Limb (tissue), 2 donors: ENCODE results near the gene TCF4.
A peak's percentile ranks its signal among the peaks of the same experiment; 100 is the strongest.

Source experiments
- DNase-seq, 2 donors: peaks; one replicate each; pipeline ENCODE4 v3.0.0-alpha.2; 2016; ENCODE audit errors: extremely low spot score in 2 of 2

The TCF4 gene

DNA sequence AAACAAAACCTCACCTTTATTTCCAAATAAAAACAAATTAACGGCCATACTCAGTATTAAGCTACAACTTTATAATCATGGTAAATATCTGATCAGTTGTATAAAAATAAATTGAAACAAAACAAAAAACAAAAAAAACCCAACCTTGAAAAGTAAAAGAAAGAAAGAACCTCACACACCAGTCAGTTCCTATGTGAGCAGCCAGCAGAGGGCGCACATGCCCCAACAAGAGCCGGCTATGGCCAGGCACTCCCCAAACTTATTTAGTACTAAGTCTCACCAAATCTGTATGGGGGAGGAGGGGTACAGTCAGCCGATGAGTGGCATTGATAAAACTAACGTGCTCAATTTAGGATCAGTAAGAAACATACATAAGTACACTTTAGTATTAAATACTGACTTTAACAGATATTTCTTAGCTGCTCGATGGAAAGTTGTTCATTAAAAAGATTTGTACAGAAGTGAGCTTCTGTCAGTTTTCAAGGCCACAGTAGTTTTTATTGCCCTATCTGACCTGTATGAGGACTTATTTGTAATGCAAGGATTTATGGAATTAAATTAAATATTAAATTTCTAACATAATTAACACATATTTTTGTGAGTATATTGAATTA, 172.6 kb downstream of the TCF4 start:
- peak; percentile 81 to 87 for DNase-seq

DNA sequence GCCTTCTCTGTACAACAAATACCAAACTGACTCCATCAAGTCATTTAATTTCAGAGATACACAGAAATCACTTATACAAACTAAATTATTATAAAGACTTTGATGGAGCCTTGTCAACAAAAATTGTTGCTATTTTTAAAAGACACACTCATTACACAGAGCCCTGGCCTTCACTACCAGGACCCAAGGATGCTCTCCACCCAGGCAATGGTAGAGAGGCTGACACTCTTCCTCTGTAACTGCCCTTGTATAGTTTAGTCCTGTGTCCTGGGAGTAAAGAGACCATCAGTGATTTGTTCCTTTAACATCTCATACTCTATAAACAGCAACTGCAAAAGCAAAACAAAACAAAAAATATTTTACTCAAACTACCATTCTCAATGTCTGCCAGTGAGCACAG, 173.5 kb downstream of the TCF4 start:
- DNase-seq, result no peak

DNA sequence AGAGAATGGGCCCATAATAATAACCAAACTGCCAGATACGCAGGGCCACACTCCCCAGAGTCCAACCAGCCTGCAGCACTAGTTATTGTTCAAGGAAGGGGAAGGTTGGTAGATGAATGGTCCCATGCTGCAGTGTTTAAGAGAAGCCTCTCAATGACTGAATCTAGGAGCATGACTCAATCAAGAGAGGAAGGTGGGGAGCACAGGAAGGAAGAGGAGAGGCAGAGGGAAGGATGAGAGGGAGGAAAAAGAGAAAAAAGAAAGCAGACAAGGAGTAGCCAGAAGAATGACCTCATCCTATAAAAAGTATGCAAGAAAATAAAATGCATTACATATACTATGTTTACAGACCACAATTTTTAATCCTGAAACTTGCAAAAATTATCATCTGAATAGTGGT, 174.5 kb downstream of the TCF4 start:
- no peak for DNase-seq

DNA sequence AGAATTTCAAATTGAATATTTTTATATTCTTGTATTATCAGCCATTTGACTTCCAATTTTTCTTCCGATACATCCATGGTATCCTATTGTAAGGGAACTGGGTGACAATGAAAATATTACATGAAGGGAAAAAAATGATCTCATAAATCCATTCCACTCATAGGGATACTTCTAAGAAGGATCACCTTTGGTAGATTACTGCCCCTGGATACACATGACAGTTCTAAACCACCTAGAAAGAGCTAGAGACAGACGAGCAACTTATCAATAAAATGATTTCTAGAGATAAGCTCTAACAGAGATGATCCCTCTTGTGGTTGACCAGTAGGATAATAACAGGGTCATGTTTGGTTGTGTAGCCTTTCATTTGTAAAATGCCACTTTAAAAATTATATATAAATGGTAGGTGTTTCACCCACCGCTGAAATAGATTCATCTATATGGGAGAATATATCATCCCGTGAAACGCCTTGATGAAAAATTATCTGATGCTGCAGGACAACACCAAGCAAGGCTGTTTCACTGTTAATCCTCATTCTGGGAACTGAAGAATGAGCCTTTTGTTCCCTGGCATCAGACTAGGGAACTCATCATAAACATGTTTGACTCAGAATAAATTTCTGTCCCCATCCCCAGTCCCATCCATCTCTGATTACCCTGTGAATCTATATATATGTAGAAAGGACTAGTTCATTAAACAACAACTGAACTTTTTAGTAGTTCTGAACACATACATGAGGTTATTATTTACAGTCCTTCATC, 180.0 kb downstream of the TCF4 start:
- DNase-seq, result no peak

DNA sequence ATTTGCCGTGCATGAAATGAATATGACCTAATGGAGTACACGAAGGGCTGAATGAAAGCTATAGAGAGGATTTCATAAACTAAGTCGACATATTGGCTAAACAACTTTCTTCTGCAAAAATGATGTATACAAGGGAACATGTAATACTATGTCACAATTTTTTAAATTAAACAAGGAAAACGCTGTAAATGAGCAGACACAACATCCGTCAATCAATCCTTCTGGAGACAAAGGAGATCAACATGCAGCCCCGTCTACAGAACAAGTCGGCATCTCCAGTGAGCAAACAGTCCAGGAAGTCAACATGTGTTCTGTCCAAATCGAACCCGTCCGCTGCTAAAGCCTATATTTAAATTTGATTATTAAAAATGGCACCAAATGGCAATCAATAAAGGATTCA, 180.8 kb downstream of the TCF4 start:
- DNase-seq, result no peak

DNA sequence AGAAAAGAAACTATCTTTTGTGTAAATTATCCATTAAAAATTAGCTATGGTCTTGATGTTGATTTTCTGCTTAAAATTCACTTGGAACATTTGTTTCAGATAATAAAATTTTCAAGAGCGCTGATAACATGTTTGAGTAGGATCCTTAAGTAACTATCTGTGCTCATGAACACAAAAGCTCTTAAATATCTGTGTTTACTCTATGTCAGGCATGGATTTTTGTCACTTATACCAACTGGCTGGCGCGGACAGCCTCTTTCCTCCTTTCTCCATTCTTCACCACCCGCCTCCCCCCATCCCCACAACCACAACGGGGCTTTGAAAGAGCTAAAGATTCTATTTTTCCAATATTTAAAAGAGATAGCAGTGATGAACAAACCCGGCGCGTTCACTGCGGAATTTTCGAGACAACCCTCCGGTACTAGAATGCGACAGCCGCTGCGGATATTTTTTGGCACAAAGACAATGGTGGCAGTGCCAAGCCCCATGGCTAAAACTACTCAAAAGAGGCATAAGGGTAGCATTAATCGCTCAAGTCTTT, 181.5 kb downstream of the TCF4 start:
- no peak for DNase-seq

DNA sequence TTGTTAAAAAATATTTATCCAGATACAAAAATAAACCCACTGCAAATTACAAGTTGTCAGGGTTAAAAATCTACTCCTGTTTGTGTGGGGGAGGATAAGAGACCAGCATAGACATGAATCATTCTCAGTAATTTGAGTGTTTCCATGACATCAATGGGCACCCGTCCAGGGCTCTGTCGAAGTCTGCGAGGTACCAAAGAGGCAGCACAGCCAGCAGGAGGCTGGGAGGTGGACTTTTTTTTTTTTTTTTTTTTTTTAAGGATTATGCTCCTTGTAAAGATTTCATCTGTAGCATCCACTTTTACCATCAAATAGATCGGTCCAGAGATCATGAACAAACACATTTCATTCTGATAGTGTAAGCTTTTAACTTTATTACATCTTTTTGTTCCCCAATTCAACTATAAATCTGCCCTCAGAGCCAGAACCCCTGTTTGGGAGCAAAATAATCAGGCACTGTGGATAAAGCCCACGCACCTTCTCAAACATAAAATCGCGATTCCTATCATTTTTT, 182.0 kb downstream of the TCF4 start:
- DNase-seq, result peak; percentile 86 to 99

DNA sequence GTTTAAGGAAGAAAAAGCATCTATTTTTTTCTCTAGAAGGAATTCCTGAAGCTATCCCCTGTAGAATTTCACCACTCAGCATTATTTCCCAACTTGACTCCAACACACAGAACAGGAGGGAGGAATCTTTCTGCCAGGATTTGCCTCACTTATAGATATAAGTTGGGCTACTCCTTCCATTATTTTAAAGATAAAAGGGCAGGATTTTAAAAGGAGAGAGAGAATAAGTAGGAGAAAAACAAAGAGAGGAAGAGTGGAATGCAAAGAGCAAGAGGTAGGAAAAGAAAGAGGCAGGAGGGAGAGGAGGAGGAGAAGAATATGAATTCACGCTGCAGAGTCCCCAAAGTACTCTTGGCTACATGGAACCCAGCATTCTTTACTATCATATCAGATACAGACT, 182.5 kb downstream of the TCF4 start:
- no peak for DNase-seq

DNA sequence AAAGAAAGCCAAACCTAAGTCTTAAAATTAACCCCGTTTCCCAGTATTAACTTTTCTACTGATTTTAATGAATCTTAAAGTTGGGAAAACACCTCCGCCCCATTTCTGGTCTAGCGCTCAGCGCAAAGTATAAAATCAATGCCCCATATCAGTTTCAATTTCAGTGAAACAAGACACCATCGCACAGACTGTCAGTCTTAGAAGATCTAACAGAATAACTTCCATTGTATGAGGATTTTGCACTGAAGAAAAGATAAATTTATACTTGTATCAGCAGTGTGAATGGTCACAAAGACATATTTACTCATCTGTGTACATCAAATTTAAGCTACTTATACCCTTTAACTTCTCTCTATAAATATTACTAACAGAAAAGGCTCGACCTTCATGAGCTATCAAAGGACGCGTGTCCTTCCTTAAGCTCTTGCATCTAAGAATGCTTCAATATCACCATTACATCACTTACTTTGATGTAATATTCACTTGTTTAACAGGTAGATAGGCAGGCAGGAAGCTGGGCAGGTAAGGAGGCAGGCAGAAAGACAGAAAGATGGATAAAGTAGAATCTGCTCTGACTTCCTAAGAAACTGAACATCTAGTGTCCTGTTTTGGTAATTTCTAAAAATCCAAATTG, 183.0 kb downstream of the TCF4 start:
- DNase-seq, result no peak

DNA sequence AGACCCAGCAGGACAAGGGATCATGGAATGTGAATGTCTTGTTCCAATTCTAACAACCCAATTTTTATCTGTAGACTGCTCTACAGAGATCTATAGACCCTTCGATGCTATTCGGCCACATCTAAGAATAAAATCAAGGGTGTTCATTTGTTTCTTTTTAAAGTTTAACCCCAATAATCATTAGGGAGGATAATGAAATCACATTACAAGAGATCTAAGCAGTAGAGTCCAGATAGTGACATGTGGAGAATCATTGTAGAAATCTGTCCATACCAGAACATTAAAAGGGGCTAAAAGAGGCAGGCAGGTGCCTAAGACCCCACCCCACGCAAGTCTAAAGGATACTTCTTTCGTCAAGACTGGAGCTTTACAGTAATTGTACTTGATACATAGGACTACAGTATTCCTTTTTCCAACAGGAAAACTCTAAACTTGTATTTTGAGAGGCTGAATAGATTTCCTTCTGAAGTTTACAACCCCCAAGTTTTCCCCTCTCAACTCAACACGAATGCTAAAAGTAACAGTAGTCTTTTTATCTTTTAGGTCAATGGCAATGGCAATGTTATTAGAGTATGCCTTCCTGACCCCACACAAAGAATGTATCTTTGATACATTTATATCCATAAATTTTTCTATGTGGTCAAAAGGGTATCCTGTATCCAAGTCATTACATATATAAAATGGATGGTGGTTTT, 183.7 kb downstream of the TCF4 start:
- DNase-seq, result no peak

DNA sequence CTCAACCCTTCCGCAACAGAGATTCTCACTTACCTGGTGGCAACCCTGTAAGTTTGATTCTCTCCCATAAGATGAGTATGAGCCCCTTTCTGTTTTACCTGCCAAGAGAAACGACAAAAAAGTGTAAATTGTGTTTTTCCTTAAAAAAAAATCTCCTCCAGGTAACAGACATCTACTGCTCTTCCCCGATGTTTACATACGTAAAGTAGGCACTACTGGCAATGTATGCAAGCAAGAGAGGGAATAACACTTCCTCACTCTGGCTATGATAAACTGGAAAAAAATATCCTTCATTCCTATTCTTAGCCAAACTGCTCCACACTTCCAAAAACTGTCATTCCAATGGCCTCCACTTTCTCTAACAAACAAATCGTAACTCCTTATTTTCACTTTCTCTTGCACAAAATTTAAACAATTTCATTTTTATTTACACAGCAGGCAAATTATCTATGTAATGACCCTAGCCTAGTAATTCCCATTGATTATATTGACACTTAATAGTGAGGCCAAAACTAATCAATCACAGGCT, 184.5 kb downstream of the TCF4 start:
- no peak for DNase-seq

DNA sequence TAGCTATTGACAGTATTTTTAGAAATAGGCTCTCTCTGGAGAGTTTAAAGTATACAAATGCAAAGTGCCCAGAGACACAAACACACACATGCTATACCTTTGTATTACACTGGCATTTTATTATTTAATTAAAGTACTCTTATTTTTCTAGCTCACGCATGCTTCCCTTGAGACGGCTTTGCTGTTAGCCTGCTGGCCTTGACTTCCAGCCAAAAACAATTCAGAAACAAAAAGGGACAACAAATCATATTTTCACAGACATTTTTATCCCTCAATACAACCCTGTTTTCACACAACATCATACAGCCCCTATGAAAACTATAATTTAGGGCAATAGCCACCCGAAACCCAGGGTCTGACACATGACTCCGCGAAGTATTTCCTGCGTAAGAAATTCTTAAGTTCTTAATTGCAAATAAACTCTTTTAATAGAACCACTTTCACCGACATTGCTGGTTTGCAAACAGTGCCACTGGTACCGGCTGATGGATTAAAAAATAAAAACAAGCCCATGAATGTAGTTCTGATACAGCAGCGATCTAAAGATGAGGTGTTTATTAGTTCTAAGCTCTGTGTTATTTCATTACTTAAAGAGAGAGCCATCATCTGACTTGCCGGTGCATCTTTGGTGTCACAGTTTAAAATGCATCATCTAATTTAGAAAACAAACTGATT, 185.1 kb downstream of the TCF4 start:
- no peak for DNase-seq

DNA sequence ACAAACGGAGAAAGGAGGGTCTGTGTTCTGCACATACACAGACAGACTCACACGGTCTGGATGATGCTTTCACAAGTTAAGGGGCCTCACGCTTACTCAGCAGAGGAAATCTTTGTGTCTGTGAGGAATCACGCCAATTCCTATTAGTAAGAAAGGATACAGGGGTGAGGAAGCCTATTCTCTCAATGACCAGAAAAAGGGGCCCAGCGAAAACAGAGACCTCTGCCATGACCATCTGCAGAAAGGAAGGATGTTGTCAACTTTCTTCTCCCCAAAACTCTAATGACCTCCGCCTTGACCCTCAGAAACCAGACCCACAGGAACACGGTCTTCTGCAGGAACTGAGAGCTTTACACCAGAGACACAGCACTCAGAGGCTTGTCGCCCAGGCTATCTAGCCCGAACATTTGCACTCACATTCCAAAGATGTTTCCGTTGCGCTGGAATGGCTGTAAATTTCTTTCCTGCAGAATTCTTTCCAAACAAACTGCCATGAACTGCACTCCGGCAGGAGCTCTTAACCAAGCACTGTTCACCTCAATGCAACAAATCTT, 186.3 kb downstream of the TCF4 start:
- peak; percentile 65 to 72 for DNase-seq

DNA sequence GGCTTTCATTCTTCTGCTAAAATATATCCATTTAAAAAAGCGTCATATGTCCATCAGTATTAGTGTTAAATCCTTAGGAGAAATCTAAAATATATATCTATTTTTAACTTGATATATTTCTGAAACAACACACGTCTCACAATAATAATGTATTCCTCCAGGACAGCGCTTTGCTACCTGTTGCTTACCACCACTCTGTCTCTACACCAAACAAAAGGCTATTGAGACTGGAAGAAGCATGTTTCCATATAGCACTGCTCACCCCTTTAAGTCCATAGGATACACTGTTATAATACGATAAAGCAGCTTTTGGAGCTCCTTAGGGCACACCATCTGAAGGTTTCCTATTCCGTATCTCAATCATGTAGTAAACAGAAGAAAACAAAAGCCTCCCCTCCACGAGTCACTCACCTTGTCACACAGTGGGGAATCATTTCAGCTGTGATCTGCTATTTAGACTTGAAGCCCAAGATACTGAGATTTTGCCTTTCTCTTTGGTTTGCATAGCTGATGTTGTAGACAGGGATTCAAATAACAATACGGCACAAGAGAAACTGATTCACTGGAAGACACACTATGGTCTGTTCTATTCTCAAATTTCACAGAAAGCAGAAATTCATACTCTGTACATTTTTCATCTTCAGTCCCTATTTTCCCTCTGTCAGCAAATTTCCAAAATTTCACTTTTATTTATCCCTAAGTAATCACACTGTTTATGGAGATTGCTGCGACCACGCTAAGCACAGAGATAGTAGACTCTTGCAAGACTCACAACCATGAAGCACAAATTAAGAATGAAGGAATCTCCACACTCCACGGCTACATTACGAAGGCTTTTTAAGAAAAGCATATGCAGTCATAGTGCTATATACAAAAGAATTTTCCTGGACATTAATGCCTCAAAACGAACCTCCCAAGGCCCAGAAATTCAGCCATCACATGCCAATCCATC, 187.1 kb downstream of the TCF4 start:
- DNase-seq, result no peak

DNA sequence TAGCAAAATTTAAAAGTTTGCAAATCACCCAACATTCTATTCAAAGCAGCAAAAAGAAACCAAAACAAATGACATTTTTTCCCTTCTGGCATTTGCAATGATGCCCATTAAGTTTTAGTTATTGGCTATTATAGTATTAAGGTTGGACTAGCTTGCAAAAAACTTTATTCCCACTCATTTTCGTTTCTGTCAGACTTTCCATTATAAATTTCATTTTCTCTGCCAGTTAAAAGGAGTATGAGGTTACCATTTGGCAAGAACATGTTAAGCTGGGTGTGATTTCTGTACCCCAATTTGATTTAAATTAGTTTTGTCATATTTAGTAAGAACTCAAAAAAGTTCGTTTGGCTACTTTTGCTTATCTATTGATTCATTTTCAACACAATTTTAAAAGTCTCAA, 187.9 kb downstream of the TCF4 start:
- DNase-seq, result no peak

DNA sequence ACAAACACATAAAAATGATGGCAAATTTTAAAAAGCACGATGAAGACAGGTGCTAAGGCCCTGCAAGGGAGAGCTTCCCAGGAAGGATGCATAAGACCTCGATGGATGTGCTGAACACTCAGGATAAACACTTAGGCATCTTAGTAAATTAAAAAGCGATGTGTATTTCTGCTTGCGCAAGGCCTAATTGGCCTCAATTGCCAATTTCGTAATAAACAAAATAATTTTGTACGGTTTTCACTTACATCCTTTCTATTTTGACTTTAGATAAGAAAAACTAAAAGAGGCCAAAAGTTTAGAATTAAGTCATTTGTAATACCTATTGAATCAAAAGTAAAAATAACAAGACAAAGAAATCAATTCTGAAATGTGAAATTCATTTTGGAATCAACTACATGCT, 189.1 kb downstream of the TCF4 start:
- DNase-seq, result no peak

DNA sequence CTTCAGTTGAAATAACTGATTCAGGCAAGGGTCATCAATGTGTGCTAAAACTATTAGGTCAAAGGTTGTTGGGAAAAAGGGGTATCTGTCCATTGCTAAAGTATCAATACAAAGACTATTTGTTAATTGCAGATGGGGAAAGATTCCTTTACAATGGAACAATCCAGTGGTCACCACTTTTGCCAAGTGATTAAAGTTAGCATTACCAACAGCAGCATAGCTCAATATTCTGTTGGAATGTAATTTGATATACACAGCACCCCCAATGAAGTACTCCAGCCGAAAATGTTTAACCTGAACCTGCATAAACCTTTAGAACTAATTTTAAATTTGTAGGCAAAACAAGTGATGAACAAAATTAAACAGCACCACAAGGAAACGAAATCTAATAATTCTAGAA, 191.0 kb downstream of the TCF4 start:
- DNase-seq, result no peak

DNA sequence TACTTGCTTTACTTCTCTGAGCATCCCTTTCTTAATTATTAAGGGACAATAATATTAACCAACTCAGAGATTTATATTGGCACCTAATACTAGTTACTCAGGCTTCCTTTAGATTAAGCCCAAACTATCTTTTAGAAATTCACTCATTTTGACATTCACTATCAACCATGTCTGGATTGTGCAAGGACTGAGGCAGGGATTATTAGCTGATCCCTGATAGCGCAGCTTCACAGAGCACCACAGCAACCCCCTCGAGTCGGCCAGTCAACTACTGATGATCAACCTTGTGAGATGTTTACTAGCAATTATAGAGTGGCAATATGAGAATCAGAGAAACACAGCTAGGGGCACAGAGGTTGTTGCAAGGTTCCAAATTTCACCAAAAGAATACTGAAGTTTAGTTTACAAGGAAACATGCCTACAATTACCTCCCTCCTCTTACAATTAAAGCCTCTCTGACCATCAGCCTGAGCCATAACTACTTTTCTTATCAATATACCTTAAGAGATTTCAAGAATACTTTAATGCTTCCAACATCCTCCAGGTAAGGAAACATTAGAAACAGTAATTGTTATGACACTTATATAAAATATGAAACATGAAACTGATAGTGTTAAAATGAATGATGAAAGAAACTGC, 191.6 kb downstream of the TCF4 start:
- no peak for DNase-seq

DNA sequence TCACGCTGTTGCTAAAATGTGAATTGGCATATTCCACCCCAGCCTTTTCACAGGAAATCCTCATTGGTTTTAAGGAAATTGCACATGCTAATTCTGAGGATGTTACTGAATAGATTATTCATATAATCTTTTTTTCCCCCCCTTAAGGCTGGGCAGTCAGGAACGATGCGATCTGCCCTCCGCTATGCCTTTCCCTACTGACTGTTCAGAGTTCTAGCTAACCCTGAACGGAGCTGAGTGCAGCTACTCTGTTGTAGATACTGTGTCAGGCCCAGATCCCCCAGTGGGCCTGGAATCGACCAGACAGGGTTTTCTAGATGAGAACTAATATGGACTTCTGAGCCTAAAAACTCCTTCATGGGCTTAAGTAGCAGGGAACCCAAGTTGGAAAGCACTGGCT, 192.2 kb downstream of the TCF4 start:
- no peak for DNase-seq
